T-helper 22 cell (primary cell): Measurements from ENCODE around the gene AGPAT1.
A peak's percentile ranks its signal among the peaks of the same experiment; 100 is the strongest.
"Not testable (repeated sequence)": the region's sequence is repeated elsewhere in the genome, so short reads cannot be mapped to it uniquely, and the experiment has no call there.

Source experiments
- DNase-seq: peaks from one replicate; pipeline ENCODE4 v3.0.0-alpha.2; 2020; ENCODE audit warnings: low read depth

The AGPAT1 gene

DNA sequence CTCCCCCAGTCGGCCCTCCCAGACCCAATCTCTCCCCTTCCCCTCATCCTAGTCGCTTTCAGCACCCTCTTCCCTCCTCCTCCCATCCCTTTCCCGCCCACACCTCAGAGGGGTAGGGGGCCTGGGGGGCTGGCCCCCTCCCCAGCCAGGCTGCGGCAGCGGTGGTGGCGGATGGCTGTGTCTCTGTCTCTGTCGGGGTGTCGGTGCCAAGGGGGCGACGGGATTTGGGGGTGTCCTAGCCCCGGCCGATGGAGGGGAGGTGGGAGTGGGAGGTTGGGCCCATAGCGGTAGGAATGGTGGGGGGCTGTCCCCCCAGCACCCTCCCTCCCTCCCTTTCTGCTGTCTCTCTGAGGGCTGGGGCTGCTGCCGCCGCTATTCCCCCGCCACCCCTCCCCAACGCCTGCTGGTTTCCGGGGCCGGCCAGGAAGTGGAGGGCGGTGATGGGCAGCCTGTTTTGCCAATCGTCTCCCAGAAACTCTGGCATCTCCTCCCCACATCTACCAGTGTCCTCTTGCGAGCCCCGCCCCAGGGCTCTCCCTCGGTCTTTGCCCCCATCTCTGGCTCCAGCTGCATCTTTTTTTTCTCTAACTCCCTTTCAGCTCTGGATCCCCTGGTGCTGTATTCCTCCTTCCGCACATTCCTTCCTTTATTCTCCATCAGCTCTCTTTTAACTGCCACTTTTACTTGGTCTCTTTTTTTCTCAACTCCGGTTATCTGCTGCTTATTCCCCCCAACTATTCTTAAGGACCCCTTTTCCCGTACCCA lies at the start of gene AGPAT1:
Gene AGPAT1 (minus strand): TSS at position 374 of the 765 bp plus-strand sequence. CDS start 4,588 bp downstream, outside the sequence.
- peak; percentile 93 for DNase-seq

DNA sequence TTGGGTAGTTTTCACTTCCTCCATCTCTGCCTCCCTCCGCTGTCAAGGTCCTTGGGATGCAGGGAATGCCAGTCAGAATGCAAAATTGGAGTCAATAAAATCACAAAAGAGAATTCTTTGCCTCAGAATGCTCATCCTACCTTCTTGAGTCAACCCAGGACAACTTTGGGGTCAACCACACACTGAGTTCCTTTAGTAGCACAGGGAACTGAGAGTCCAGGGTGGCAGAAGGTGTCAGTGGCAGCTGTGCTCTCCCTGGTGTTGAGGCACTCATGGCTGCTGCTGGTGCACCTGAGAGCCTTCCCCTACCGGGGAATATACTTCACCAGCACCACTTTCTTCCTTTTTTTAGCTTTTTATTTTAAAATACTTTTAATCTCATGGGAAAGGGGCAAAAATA lies 48.8 kb upstream of the AGPAT1 start:
- DNase-seq = no peak

DNA sequence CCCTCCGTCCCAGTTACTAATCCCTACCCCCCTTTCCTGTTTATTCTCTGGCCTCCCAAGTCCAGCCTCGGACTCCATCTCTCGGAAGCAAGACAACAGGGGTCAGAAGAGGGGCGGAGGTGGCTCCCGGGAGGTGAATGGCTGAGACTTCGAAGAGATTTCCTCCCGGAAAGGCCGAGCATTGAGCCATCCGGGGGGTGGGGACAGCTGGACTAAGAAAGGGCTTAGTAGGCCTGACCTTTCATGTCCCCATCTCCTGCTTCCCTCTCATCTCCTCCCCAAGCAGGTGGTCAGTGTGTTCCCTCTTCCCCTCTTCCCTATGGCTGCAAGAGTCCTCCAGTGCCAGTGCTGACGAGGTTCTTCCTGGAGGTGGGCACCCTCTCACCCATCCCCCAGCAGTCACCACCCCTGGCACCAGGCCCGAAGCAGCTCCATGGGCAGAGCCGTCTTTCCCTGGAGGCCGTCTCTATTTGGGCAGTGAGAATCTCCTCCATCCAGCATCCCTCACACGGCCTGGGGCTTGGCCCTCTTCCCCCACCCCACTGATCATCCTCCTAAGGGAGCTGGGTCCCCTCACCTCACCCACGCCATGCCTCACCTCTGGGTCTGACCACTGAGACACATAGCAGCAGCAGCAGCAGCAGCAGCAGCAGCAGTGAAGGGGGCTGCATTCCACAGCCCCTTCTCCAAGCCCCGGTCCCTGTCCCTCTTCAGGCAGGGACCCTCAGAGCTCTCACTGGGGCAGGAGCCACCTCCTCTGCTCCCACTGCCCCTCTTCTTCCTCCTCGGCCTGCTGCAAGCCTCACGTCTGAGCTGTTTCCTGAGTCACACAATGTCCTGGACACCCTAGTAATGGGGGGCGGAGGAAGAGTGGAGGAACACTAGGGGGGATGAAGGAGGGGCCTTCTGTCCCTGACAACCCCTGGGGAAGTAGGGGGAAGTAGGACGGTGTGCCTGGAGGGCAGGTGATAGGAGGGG lies 47.7 kb upstream of the AGPAT1 start, which contains the start of gene NOTCH4:
Gene NOTCH4 (minus strand): TSS at position 810 of the 978 bp plus-strand sequence. CDS start 139 bp downstream, at position 671.
- DNase-seq = no peak

- DNase-seq = no peak
These were observed 46.7 kb upstream of the AGPAT1 start for GRCh38 chr6:32222333-32223230.

- no peak for DNase-seq
These were observed 44.1 kb upstream of the AGPAT1 start for GRCh38 chr6:32220021-32220420.

GRCh38 chr6:32218167-32218566 lies 42.3 kb upstream of the AGPAT1 start:
- DNase-seq = no peak

DNA sequence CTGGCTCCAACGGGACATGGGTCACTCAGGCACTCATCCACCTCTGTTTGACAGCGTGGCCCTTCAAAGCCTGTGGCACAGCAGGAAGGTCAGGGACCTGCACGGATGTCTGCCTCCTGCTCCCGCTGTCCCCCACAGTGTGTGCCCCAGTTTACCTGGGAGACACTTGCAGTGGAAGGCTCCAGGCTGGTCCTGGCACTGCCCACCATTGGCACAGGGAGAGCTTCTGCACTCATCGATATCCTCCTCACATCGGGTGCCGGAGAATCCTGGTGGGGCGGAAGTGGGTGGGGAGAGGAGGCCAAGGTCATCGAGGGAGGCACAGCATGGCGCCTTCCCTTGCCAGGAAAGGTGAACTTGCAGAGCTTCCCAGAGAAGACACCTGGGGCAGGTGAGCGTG lies 41.1 kb upstream of the AGPAT1 start:
- DNase-seq = no peak

- DNase-seq = no peak
These were observed 40.4 kb upstream of the AGPAT1 start for GRCh38 chr6:32216285-32216684.

DNA sequence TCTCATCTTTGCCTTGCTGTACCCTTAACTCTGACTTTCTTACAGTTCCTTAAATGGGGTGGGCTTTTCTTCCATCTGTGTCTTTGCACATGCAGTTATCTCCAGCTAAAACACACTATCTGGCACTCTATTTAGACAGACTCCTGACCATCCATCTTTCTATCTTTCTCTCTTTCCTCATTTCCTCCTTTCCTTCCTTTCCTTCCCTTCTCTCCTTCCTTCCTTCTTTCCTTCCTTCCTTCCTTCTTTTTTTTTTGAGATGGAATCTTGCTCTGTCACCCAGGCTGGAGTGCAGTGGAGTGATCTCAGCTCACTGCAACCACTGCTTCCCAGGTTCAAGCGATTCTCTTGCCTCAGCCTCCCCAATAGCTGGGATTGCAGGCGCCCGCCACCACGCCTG lies 39.7 kb upstream of the AGPAT1 start:
- DNase-seq = no peak

DNA sequence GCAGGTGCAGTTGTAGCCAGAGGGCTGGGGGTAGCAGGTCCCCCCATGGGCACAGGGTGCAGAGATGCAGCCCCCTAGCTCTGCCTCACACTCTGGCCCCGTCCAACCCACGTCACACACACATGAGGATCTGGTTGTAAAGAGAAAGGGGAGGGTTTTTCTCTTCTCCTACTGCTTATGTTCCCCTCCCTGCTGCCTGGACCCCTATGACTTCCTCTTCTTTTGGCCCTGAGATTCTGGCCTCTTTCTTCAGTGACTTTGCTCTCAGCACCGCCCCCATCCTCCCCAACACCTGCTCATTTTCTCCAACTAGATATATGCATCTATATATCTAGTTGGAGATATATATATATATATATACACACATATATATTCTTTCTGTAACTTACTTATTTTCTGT lies 38.2 kb upstream of the AGPAT1 start:
- DNase-seq = no peak

DNA sequence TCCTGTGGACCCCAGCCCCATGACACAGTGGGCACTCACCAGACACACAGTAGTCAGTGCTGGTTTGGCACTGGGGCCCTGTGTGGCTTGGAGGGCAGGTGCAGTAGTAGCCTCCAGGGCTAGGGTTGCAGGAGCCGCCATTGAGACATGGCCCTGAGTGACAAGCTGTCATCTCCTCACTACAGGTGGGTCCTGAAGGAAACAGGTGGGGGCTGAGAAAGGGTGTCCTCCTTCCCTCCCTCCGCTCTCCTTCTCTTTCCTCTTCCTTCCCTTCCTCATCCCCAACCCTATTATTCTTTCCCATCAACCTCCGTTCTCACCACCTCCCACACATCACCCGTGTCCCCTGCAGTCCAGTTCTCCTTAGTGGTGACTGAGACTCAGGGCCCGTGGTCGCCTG lies 37.8 kb upstream of the AGPAT1 start:
- DNase-seq = no peak

- DNase-seq = no peak
These were observed 36.3 kb upstream of the AGPAT1 start for GRCh38 chr6:32212076-32212760.

GRCh38 chr6:32211432-32211831 lies 35.5 kb upstream of the AGPAT1 start:
- DNase-seq = not testable (repeated sequence)

- no peak for DNase-seq
These were observed 34.3 kb upstream of the AGPAT1 start for GRCh38 chr6:32210191-32210601.

- DNase-seq = no peak
These were observed 33.1 kb upstream of the AGPAT1 start for GRCh38 chr6:32208996-32209395.

- DNase-seq = no peak
These were observed 28.4 kb upstream of the AGPAT1 start for GRCh38 chr6:32204268-32204715.

- no peak for DNase-seq
These were observed 27.8 kb upstream of the AGPAT1 start for GRCh38 chr6:32203426-32204267.

DNA sequence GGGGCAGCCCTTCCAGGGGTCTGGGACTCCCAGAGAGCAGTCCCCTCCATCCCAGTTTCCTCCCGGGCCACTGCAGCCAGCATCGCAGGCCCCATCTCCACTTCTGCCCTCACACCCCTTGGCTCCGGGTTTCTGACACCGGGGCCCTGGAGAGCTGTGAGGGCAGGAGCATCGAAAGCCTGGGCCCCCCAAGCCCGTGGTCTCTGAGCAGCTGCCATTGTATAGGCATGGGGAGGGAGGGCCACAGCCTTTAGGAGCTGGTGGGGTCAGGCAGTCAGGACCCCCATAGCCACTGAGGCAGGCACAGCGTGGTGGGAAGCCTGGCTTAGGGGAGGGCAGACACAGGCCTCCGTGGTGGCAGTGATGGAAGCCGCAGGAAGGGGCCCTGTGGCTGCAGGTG lies 26.3 kb upstream of the AGPAT1 start:
- DNase-seq = no peak

DNA sequence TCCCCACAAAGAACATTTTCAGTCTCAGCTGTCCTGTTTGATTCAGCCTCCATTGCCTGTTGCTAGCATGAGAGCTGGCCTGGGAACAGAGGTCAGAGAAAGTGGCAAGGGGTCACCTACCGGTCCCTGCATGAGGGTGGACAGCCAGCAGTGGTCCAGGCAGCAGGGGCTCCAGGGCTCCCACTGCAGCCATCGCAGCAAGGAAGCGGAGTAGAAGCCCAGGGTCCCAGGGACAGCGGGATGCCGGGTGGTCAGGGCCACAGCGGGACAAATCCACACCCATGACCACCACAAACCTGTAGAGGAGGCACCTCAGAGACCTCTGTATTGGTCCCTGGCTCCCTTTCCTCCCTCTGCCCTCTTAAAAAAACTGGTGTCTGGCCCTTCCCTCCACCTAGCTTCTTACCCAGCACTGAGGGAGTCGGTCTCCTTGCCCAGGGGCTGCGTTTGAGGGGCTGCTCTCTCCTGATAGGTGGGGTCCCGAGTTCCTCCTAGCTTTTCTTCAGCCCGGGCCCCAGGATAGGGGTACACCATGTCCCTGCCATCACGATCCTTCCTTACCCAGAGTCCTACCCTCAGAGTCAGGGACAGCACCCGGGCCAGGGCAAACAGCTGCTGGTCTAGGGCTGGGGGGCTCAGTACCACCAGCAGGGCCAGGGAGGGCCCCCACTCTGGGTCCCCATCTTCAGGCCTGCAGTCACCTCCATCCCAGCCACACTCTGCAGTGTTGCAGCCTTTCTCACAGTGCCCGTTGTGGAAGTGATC lies 25.0 kb upstream of the AGPAT1 start:
- DNase-seq = no peak
